GM12891 (cell line): Measurements from ENCODE around the gene CADM2.

Experiments
- PAX5 ChIP-seq: IDR thresholded peaks from 2 replicates; pipeline ENCODE4 v1.6.1; 2011; ENCODE audit warnings: low read length, moderate library complexity, mild to moderate bottlenecking; ENCODE audit not compliant: insufficient read depth, severe bottlenecking
- POLR2A ChIP-seq: IDR thresholded peaks from 2 replicates; pipeline ENCODE4 v1.6.1; 2011; ENCODE audit warnings: low read depth, low read length, control low read depth
- POLR2AphosphoS5 ChIP-seq: IDR thresholded peaks from 2 replicates; pipeline ENCODE4 v1.6.1; 2011; ENCODE audit warnings: low read depth, low read length, control low read depth
- SPI1 ChIP-seq: IDR thresholded peaks from 2 replicates; pipeline ENCODE4 v1.6.1; 2011; ENCODE audit warnings: low read depth, low read length, control low read depth
- TAF1 ChIP-seq: IDR thresholded peaks from 2 replicates; pipeline ENCODE4 v1.6.1; 2011; ENCODE audit warnings: low read depth, low read length, control low read depth

DNA sequence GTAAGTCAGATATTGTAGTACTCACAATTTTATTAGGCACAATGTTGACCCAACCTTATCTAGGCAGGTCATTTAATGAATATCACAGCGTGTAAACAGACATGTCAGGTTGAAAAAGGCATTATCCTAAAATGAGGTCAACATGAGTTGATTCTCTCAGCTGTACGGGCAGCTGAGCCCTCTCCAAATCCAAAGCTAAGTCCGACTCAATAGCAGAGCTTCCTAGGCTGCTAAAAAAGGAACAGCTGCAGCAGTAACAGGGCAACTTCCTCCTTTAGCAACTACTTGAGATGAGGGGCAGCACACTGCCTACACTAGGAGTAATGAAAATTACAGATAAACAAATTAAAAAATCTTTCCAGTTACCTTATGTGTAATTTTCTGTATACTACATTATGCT, 189.2 kb downstream of the CADM2 start:
- no peak for TF ChIP-seq POLR2A
- TF ChIP-seq POLR2AphosphoS5, result no peak
- no peak for TF ChIP-seq TAF1
- TF ChIP-seq SPI1, result no peak
- TF ChIP-seq PAX5, result no peak
